GM12878 (cell line): ENCODE data around the gene ARID1A. TPM values are rescaled to one million over a fixed set of nuclear protein-coding genes. Genes with fewer than 3 reads are reported as not detected.

Experiments used
- ATAC-seq: fragments of 200-7000 bp; cut with Tn5 transposase; 3 replicates; pipeline ENCODE4 v1.9.1; 2020; ENCODE audit warnings: mild to moderate bottlenecking, moderate library complexity
- BruUV-seq: library from RNA; stranded (reverse); fragments of 400-500 nt; replicated peaks from 2 replicates; lab custom pipeline; 2021; lab: Mats Ljungman, UMichigan
- CTCF ChIA-PET: fragments of 300-600 bp; sonication (Branson Sonifier 250); formaldehyde crosslinking; extraction: SDS; loops from one replicate; lab custom pipeline; 2021; ENCODE audit warnings: inconsistent platforms; lab: Yijun Ruan, JAX
- POLR2A ChIA-PET: fragments of 350-600 bp; formaldehyde crosslinking; extraction: SDS; loops from one replicate; lab custom pipeline; 2021; ENCODE audit warnings: inconsistent platforms; lab: Charles Lee
- RAD21 ChIA-PET: fragments of 300-600 bp; sonication (Branson Sonifier 250); formaldehyde crosslinking; loops from one replicate; lab custom pipeline; 2023; ENCODE audit warnings: antibody characterized with exemption; ENCODE audit not compliant: unreplicated experiment; lab: Charles Lee
- SMC1A ChIA-PET: fragments of 300-600 bp; sonication (Branson Sonifier 250); formaldehyde crosslinking; loops from one replicate; lab custom pipeline; 2023; ENCODE audit not compliant: unreplicated experiment, uncharacterized antibody; lab: Charles Lee
- DNase-seq: peaks from one replicate; pipeline ENCODE4 v3.0.0-alpha.2; 2011; ENCODE audit warnings: low read depth, low spot score
- FAIRE-seq: peaks from 3 replicates; lab custom pipeline; 2011; peaks lifted over from hg19 to GRCh38; lab: Jason Lieb, UNC
- H2AFZ ChIP-seq: 2 replicates; pipeline ENCODE4 v1.6.0; 2011; ENCODE audit warnings: low read depth, low read length, control low read depth; ENCODE audit not compliant: control insufficient read depth
- H3K27ac ChIP-seq: 2 replicates; pipeline ENCODE4 v1.5.1; 2011; ENCODE audit warnings: control low read depth; ENCODE audit not compliant: control insufficient read depth, insufficient read depth
- H3K27me3 ChIP-seq, 2 experiments: replicated peaks in 1 of 2; 2 replicates each; pipeline versions ENCODE4 v1.6.0 to v1.6.1; 2011; ENCODE audit warnings: low read length in 1 of 2; ENCODE audit not compliant: control insufficient read depth in 2 of 2, insufficient read depth in 2 of 2
- H3K36me3 ChIP-seq, 2 experiments: 2 replicates each; pipeline ENCODE4 v1.5.1; 2011; ENCODE audit warnings: low read length in 1 of 2; ENCODE audit not compliant: control insufficient read depth in 2 of 2, insufficient read depth in 2 of 2
- H3K4me1 ChIP-seq: 2 replicates; pipeline ENCODE4 v1.6.1; 2011; ENCODE audit warnings: mild to moderate bottlenecking, low read length, moderate library complexity, mixed read lengths; ENCODE audit not compliant: control insufficient read depth, insufficient read depth
- H3K4me2 ChIP-seq: 2 replicates; pipeline ENCODE4 v1.6.0; 2011; ENCODE audit warnings: control low read depth; ENCODE audit not compliant: control insufficient read depth, insufficient read depth
- H3K4me3 ChIP-seq: fragments of 200-600 bp; sonication (generic); 2 replicates; pipeline ENCODE4 v1.5.1; 2016
- H3K79me2 ChIP-seq: 2 replicates; pipeline ENCODE4 v1.6.0; 2011; ENCODE audit warnings: low read length; ENCODE audit not compliant: control insufficient read depth, insufficient read depth
- H3K9ac ChIP-seq: 2 replicates; pipeline ENCODE4 v1.8.0; 2011; ENCODE audit warnings: low read length, control low read depth, mixed read lengths; ENCODE audit not compliant: control insufficient read depth, insufficient read depth
- H3K9me3 ChIP-seq: replicated peaks from 3 replicates; pipeline ENCODE4 v1.5.1; 2011; ENCODE audit warnings: mild to moderate bottlenecking, low read length; ENCODE audit not compliant: control insufficient read depth, insufficient read depth
- H4K20me1 ChIP-seq: 2 replicates; pipeline ENCODE4 v1.6.0; 2011; ENCODE audit not compliant: control insufficient read depth, insufficient read depth
- BACH1 ChIP-seq: fragments of 450-650 bp; IDR thresholded peaks from 2 replicates; pipeline ENCODE4 v1.6.1; 2017; ENCODE audit warnings: mild to moderate bottlenecking, borderline replicate concordance
- CREB1 ChIP-seq: IDR thresholded peaks from 2 replicates; pipeline ENCODE4 v1.6.1; 2012; ENCODE audit warnings: low read depth, mild to moderate bottlenecking, inconsistent platforms
- ETV6 ChIP-seq, 2 experiments: fragments of 450-650 bp in 1 of 2; IDR thresholded peaks in 1 of 2; conservative IDR thresholded peaks in 1 of 2; 2 replicates each; pipeline ENCODE4 v1.6.1; 2014; ENCODE audit warnings: antibody characterized with exemption in 1 of 2, borderline replicate concordance in 1 of 2, low read depth in 1 of 2, mild to moderate bottlenecking in 1 of 2, moderate library complexity in 1 of 2
- MEF2B ChIP-seq: fragments of 450-650 bp; IDR thresholded peaks from 2 replicates; pipeline ENCODE4 v1.6.1; 2018; ENCODE audit warnings: mild to moderate bottlenecking, moderate library complexity; ENCODE audit not compliant: partially characterized antibody, poor library complexity, severe bottlenecking
- NFIC ChIP-seq: IDR thresholded peaks from 2 replicates; pipeline ENCODE4 v1.6.1; 2012; ENCODE audit warnings: low read depth, mild to moderate bottlenecking, inconsistent platforms, low read length, moderate library complexity
- NR2C2 ChIP-seq: IDR thresholded peaks from 2 replicates; pipeline ENCODE4 v1.6.1; 2011; ENCODE audit warnings: borderline replicate concordance, low read depth; ENCODE audit not compliant: control insufficient read depth, insufficient read length
- NR2F1 ChIP-seq: fragments of 450-650 bp; conservative IDR thresholded peaks from 2 replicates; pipeline ENCODE4 v1.6.1; 2017; ENCODE audit warnings: mild to moderate bottlenecking
- POLR2A ChIP-seq: IDR thresholded peaks from 2 replicates; pipeline ENCODE4 v1.6.1; 2011; ENCODE audit warnings: low read depth, mild to moderate bottlenecking, low read length
- RCOR1 ChIP-seq: conservative IDR thresholded peaks from 2 replicates; pipeline ENCODE4 v1.6.1; 2012; ENCODE audit warnings: low read depth, low read length, improper control_type of control experiment
- SMARCA5 ChIP-seq: fragments of 450-650 bp; IDR thresholded peaks from 2 replicates; pipeline ENCODE4 v1.6.1; 2017; ENCODE audit warnings: mild to moderate bottlenecking
- SP1 ChIP-seq: IDR thresholded peaks from one replicate; pipeline ENCODE4 v1.6.1; 2011; ENCODE audit warnings: low read depth, low read length
- SPI1 ChIP-seq: IDR thresholded peaks from 2 replicates; pipeline ENCODE4 v1.6.1; 2011; ENCODE audit warnings: low read depth, mild to moderate bottlenecking, low read length, moderate library complexity, borderline replicate concordance; ENCODE audit not compliant: insufficient read depth
- SREBF1 ChIP-seq: IDR thresholded peaks from 2 replicates; pipeline ENCODE4 v1.6.1; 2012; ENCODE audit warnings: mild to moderate bottlenecking, low read length
- YBX1 ChIP-seq: fragments of 450-650 bp; IDR thresholded peaks from 2 replicates; pipeline ENCODE4 v1.6.1; 2016; ENCODE audit warnings: antibody characterized with exemption
- ZNF24 ChIP-seq: fragments of 450-650 bp; IDR thresholded peaks from 2 replicates; pipeline ENCODE4 v1.6.1; 2017; ENCODE audit warnings: antibody characterized with exemption, mild to moderate bottlenecking
- ZZZ3 ChIP-seq: IDR thresholded peaks from 2 replicates; pipeline ENCODE4 v1.6.1; 2011; ENCODE audit warnings: low read depth; ENCODE audit not compliant: control insufficient read depth, insufficient read length
- WGBS: methylation state at CpG from one replicate; pipeline ENCODE4 v1.1.6; 2016; ENCODE audit warnings: low lambda C conversion rate; ENCODE audit not compliant: insufficient replicate concordance, insufficient coverage; ENCODE audit errors: missing lambda C conversion rate; 5-methylcytosine and 5-hydroxymethylcytosine counted together
- in situ Hi-C: fragments of 300-500 bp; cut with MboI; formaldehyde crosslinking; loops from 9 replicates; pipeline ENCODE4 v1.14.3; 2018; ENCODE audit warnings: mixed read lengths
- intact Hi-C: fragments of 100-400 bp; cut with micrococcal nuclease; formaldehyde crosslinking; loops from one replicate; pipeline ENCODE4 v1.14.2; 2022; ENCODE audit not compliant: unreplicated experiment
- polyA plus RNA-seq, 11 experiments: library from polyadenylated mRNA; depleted of rRNA in 4 of 11; unstranded in 6 of 11; stranded (reverse) in 5 of 11; fragments of >200 nt; fragmentation: Nextera tagmentation in 4 of 11; fragmentation: Illumina TruSeq in 1 of 11; extraction: Ambion mirVana in 4 of 11; extraction: Trizol in 1 of 11; gene quantifications; 1 replicate in 1 of 11; 2 replicates in 10 of 11; pipeline versions ENCODE4 v1.2.1 to v1.2.3, GENCODE V29; 2011 to 2016; ENCODE audit warnings: inconsistent platforms in 2 of 11, missing spikeins in 2 of 11, low read depth in 1 of 11
- total RNA-seq, 4 experiments: library from RNA; depleted of rRNA in 3 of 4; stranded (reverse); fragments of >200 nt in 3 of 4; fragmentation: Illumina TruSeq in 1 of 4; extraction: Trizol in 1 of 4; gene quantifications; 2 replicates each; pipeline versions ENCODE4 v1.2.1 to v1.2.3, GENCODE V29; 2013 to 2021
- TF ChIP-seq, protein P1 (sequence below): fragments of 450-650 bp; formaldehyde crosslinking; IDR thresholded peaks from 2 replicates; pipeline ENCODE4 v1.4.0; 2020; ENCODE audit warnings: mild to moderate bottlenecking, moderate library complexity
- TF ChIP-seq, protein P2 (sequence below): fragments of 450-650 bp; IDR thresholded peaks from 2 replicates; pipeline ENCODE4 v1.6.1; 2017; ENCODE audit warnings: mild to moderate bottlenecking, low read depth, inconsistent platforms; ENCODE audit not compliant: poor library complexity, severe bottlenecking

ARID1A gene
- total and polyA plus RNA-seq, 10 of the 15 experiments (the other 5 are each of a cell fraction or from before 2014, with no cell fraction given): 10.0 to 98.0 (median 23.5) TPM

DNA sequence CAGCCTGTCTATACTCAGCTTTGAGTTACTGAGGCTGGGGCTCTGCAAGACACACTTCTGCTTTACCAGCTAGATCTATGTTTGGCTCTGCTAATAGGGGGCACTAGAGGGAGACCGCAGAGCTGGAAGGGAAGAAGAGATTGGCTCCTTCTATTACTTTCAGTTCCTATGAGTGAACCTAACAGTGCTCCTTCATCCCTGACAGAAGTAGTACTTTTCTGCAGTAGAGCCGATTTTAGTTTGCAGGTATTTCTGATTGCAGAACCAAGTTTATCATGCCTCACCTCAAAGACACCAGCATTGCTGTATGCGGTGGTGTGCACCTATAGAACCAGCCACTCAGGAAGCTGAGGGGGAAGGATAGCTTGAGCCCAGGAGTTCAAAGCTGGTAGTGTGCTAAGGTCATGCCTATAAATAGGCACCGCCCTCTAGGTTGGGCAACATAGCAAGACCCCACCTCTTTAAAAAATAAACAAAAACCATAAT lies 125.0 kb downstream of the ARID1A start (continued):
- TF ChIP-seq, protein P1, sequence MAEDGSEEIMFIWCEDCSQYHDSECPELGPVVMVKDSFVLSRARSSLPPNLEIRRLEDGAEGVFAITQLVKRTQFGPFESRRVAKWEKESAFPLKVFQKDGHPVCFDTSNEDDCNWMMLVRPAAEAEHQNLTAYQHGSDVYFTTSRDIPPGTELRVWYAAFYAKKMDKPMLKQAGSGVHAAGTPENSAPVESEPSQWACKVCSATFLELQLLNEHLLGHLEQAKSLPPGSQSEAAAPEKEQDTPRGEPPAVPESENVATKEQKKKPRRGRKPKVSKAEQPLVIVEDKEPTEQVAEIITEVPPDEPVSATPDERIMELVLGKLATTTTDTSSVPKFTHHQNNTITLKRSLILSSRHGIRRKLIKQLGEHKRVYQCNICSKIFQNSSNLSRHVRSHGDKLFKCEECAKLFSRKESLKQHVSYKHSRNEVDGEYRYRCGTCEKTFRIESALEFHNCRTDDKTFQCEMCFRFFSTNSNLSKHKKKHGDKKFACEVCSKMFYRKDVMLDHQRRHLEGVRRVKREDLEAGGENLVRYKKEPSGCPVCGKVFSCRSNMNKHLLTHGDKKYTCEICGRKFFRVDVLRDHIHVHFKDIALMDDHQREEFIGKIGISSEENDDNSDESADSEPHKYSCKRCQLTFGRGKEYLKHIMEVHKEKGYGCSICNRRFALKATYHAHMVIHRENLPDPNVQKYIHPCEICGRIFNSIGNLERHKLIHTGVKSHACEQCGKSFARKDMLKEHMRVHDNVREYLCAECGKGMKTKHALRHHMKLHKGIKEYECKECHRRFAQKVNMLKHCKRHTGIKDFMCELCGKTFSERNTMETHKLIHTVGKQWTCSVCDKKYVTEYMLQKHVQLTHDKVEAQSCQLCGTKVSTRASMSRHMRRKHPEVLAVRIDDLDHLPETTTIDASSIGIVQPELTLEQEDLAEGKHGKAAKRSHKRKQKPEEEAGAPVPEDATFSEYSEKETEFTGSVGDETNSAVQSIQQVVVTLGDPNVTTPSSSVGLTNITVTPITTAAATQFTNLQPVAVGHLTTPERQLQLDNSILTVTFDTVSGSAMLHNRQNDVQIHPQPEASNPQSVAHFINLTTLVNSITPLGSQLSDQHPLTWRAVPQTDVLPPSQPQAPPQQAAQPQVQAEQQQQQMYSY: no peak
- TF ChIP-seq SPI1 (peak; percentile 89), YBX1 (no peak), ZZZ3 (no peak), MEF2B (peak; percentile 53), POLR2A (no peak)

DNA sequence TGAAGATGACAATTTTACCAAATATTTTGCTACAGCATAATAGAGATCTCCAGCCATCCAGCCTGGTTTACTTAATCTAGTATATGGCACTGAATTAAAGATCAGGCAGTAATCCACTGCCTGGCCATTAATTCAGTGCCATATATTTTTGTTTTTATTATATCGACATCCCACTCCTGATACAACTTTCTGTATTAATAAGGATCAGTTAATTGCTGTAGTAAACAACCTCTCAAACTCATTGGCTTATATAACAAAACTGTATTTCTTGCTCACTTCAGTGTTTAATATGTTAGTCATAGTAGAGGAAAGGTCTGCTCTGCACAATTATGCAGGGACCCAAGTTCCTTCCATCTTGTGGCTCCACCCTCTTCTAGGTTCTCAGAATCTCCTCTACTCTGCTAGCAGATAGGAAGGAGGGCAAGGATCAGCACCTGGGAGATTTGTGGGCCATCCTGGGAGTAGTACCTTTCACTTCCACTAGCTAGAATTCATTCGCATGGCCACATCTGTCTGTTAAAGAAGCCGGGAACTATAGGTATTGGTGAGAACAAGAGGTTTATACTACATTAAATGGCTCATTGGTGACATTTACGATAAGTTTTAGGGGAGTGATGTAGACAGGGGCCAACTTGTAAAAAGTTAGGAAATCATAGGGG lies 127.1 kb downstream of the ARID1A start:
- ATAC-seq: no peak
- Histone ChIP-seq H3K4me1 (peaks cover 16% of the 10 kb centered on the region), H3K27me3 (no peaks in the 10 kb centered on the region), H3K79me2 (peaks cover 17% of the 10 kb centered on the region), H3K4me2 (no peak overlapping the region), H3K4me3 (no peak overlapping the region), H4K20me1 (no peaks in the 10 kb centered on the region), H3K27ac (no peak overlapping the region), H3K36me3 (no peaks in the 10 kb centered on the region), H3K9me3 (no peaks in the 10 kb centered on the region), H3K9ac (no peak overlapping the region), H2AFZ (no peak overlapping the region)
- no peak for FAIRE-seq
- POLR2A ChIA-PET: interaction anchor here (0.5 to 1.6 kb wide), 9 partner anchors 11 to 587 kb away, joined by 3 to 7 read pairs (median 4); no protein-coding TSS in a partner anchor
- no peak for DNase-seq
- CTCF ChIA-PET: interaction anchor here (0.8 to 3.9 kb wide), 4 partner anchors 9 to 42 kb away, joined by 3 to 63 read pairs (median 12); no protein-coding TSS in a partner anchor
- no TSS peak for BruUV-seq
- 96% methylated on average over 4 of the region's 4 CpGs for WGBS
- RAD21 ChIA-PET: interaction anchor here (1.8 kb wide), 1 partner anchor 16 kb away, joined by 5 read pairs; no protein-coding TSS in a partner anchor
- SMC1A ChIA-PET: interaction anchor here (1.2 to 1.8 kb wide), 3 partner anchors 10 to 221 kb away, joined by 4 to 9 read pairs (median 6); no protein-coding TSS in a partner anchor
- intact Hi-C loops: no loop called here
- TF ChIP-seq NFIC: no peak
- no peak for TF ChIP-seq ZNF24
- TF ChIP-seq BACH1: no peak
- TF ChIP-seq, protein P2, sequence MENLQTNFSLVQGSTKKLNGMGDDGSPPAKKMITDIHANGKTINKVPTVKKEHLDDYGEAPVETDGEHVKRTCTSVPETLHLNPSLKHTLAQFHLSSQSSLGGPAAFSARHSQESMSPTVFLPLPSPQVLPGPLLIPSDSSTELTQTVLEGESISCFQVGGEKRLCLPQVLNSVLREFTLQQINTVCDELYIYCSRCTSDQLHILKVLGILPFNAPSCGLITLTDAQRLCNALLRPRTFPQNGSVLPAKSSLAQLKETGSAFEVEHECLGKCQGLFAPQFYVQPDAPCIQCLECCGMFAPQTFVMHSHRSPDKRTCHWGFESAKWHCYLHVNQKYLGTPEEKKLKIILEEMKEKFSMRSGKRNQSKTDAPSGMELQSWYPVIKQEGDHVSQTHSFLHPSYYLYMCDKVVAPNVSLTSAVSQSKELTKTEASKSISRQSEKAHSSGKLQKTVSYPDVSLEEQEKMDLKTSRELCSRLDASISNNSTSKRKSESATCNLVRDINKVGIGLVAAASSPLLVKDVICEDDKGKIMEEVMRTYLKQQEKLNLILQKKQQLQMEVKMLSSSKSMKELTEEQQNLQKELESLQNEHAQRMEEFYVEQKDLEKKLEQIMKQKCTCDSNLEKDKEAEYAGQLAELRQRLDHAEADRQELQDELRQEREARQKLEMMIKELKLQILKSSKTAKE: no peak
- TF ChIP-seq ETV6 (conservative IDR thresholded peaks at IDR 0.05 in 1 of 2, IDR thresholded peaks at IDR 0.05 in 1 of 2; ENCODE audit: borderline replicate concordance in 1 of 2, low read depth in 1 of 2): no peak
- TF ChIP-seq RCOR1: no peak
- no peak for TF ChIP-seq NR2C2
- no peak for TF ChIP-seq SMARCA5
- TF ChIP-seq SREBF1: no peak
- no peak for TF ChIP-seq NR2F1
- no peak for TF ChIP-seq CREB1
- no peak for TF ChIP-seq SP1
- in situ Hi-C loops: no loop called here
